HG02970 (cell line): Measurements from ENCODE around the gene TFG.

ENCODE experiments used
- ATAC-seq: cut with Tn5 transposase; IDR thresholded peaks from one replicate; pipeline ENCODE4 v1.9.1; 2021; ENCODE audit warnings: mild to moderate bottlenecking, moderate library complexity, moderate number of reproducible peaks; ENCODE audit not compliant: unreplicated experiment, low FRiP score

Gene TFG

GRCh38 chr3:100753846-100754245, 44.6 kb downstream of the TFG start:
- no peak for ATAC-seq

DNA sequence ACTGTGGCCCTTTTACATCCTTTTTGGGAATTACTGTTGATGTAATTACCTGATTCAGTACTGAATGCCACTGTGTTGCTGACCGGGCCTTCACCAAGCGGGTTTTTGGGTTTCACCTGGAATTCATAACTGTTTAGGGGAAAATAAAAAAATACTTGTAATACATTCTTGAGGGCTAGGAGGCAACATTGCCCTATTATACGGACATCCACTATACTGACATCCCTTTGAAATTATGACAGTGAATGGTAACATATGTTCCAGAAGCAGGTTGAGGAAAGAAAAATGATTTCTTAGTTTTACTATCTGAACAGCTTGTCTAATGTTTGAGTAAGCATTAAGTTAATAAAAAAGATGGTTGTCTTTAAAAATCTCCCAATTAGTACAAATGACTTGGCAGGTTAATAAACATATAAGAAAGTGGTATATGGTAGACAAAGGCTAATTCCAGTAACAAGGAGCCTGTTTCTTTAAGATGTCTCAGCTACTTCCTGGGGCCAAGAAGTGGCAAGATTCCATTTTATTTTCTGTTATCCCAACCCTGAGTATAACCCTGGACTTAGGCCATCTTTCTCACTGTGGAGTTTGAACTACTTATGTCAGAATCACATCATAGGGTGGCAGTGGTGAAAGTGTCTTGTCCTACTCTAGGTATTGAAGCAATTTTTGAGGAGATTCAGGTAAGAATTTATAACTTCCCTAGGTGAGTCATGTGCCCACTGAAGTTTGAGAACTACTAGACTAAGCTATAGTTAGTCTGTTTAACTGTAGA, 45.5 kb downstream of the TFG start:
- no peak for ATAC-seq

DNA sequence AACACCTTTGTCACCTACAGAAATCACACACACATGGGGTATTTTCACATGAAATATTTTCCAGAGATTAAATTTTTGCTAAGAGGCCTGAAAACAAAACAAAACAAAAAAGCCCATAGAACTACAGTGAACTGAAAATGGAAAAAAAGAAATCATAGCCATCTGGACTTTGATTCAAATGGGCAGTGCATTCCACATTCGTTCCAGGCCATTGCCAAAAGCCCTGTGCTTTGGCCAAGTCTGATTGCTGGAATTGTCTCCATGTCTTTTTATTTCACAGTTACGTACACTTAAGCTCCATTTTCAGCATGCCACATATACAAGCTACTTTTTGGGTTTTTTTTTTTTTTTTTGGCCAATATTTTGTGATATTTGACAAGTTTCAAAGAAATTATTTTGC, 47.1 kb downstream of the TFG start:
- ATAC-seq: no peak

DNA sequence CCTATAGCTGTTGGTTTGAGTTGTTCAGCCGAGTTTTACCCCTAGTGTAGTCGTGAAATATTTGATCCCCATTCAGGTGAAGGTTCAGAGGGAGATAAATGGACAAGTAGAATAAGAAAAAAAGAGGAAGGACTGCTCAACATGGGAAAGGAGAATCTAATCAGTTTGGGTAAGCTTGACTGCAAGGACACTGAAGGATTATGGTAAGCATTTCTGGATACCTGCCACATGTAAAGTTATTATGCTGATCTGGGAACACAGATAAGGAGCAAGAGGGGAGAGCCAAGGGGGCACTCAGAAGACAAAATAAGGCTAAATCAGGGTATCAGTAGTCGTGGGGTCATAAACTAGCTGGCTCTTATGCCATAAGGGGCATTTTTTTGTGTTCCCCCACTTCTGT, 49.9 kb downstream of the TFG start:
- ATAC-seq: no peak

GRCh38 chr3:100759950-100760349, 50.7 kb downstream of the TFG start:
- ATAC-seq: no peak

DNA sequence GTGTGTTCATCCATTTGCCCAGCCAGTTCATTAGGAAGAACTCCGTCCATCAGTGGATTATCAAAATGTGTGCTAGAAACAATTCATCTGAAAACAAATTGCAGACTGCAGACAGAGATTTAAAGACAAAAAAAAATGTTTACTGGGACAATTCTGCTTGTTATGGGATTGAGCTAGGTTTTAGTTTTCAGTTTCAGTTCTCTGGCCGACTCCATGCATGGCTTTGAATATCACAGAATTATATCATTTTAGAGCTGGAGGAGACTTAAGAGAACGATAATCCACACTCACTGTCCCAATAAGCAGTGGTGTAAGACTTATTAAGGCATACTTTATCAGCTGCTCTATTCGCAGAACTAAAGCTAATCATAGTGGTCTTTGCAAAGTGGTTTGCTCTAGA, 51.1 kb downstream of the TFG start:
- no peak for ATAC-seq

GRCh38 chr3:100761211-100761942, 52.1 kb downstream of the TFG start:
- no peak for ATAC-seq

DNA sequence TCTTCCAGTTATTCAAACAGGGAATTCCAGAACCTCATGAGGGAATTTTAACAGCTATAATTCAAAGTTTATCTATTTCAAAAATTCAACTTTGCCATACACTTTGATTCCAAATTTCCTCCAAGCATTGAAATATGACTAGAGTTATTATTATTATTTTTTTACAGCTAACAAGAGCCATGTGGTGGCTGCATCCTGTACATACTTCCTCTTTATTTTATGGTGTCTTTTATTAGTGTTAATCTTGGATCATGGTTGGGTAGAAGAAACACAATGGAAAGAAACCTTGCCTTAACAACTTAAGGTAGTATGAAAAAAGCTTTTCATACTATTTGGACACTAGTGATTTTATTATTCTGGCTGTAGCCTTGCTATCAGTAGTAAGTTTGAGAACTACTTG, 52.7 kb downstream of the TFG start:
- ATAC-seq: no peak

GRCh38 chr3:100765437-100765975, 56.2 kb downstream of the TFG start:
- no peak for ATAC-seq

DNA sequence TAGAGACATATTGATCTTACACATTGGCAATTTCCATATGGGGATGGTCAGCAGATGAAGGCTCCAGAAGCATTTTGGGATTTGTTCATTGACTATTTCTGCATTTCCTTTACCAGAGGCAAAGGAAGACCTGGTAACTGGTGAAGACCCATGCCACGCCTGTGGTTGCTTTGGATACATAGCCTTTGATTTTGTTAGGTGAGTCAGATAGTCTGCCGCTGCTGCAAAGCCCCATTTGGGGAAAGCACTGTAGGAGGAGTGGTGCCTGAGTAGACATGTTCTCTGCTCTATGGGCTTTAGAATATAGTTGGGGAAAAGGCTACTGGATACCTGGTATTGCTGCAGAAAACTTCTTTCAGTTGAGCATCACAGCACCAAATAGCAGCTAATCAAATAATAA, 56.8 kb downstream of the TFG start:
- ATAC-seq: no peak

DNA sequence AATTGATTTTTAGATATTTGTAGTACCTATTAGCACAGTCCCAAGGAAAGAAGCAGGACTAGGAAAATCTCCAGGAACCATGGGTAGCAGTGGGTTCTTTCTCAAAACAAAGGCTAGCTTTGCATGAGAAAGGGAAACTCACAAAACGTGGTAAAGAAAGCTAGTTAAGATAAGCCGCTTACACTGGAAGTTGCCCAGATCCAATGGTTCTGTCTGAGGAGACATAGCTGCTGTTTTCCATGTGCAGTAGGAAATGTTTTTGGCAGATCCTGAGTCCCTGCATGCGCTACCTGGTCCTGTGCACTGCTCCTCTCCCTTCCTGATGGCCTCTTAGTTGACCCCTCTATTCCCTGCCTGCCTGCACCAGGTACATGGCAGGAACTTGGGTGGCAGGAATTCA, 60.4 kb downstream of the TFG start:
- no peak for ATAC-seq

- no peak for ATAC-seq
Observed at GRCh38 chr3:100775226-100775625, 65.9 kb downstream of the TFG start.

GRCh38 chr3:100775669-100776068, 66.4 kb downstream of the TFG start:
- no peak for ATAC-seq

DNA sequence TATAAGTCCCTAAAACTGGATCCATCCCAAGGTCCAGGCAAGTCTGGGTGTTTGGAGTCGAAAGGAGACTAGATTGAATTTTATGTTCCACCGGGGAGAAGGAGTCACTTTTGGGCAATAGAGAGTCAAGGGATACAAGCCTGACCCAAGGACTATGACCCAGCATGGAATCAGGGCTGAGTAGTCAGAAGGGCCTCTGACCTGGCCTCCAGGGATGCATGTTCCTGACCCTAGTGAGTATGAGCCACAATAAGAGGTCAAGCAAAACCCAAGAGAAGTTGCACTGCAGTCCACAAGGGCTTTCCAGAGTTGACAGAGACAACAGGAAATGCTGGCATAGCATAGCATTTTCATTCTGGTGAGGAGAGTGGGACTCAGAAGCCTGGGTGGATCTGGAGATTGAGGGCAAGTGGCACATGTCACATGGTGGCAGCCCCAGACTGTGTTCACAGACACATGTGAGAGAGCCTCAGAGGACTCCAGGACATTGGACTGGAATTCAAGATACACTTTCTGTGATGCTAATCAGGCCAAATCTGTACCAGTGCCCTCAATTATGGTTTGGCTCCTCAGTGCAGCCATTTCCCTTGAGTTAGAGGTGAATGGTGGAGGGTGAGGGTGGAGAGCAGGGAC, 66.9 kb downstream of the TFG start:
- ATAC-seq: no peak

GRCh38 chr3:100776746-100777145, 67.5 kb downstream of the TFG start:
- ATAC-seq: no peak

- ATAC-seq: no peak
Observed at GRCh38 chr3:100777271-100777670, 68.0 kb downstream of the TFG start.

DNA sequence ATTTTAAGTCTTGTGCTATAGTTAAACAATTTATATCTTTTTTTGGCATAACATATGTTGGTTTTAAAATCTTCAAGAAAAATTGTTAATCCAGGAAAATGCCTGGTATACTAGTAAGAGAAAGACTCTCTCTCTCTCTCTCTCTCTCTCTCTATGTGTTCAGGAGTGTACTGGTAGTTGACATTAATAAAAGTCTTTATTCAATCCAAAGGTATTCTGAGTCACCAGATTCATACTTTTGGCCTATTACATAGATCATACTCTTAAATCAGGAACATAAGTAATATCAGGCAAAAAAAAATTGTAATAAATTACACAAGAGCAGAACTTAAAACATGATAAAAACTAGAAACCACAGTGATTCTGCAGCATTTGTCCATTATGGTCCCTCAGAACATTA, 70.2 kb downstream of the TFG start:
- no peak for ATAC-seq

GRCh38 chr3:100780071-100780622, 70.9 kb downstream of the TFG start:
- no peak for ATAC-seq

DNA sequence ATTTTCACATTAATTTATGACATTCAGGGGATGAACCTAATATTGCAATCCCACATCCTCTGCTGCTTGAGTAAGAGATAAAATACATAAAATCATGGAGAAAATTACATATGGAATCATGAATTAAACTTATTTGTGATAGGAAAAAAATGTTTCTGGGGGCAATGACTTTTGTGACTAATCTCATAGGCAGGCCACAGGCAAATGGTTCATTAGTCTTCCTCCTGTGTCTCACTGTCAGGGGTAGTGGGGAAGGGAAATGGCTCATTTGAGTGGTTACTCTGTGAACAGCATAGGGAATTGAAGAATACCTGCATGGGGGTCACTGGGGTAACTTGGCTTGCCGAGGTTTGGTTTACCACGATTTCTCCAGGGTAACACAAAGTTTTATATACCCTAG, 72.0 kb downstream of the TFG start:
- ATAC-seq: no peak

GRCh38 chr3:100782348-100782747, 73.1 kb downstream of the TFG start:
- ATAC-seq: no peak

DNA sequence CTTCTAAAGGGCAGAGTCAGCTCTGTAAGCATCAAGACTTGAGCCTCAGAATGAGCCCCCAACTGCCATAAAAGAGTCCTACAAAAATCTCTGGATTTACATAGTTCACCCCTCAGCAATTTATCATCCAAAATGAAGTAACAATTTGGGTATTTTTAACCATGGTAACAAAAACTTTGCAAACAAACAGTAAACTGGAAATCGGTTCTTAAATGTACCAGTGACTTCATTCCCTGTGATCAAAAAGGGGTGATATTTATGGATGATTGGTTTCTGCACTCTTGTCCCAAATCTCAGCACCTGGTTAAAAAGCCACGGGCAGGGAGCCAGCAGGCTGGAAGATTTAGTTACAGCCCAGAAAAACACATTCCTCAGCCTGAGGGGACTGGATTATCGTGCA, 73.6 kb downstream of the TFG start:
- no peak for ATAC-seq
